ENCODE data around the gene CHSY3.
"Not testable (repeated sequence)": the region's sequence is repeated elsewhere in the genome, so short reads cannot be mapped to it uniquely, and the experiment has no call there.

Gene CHSY3

DNA sequence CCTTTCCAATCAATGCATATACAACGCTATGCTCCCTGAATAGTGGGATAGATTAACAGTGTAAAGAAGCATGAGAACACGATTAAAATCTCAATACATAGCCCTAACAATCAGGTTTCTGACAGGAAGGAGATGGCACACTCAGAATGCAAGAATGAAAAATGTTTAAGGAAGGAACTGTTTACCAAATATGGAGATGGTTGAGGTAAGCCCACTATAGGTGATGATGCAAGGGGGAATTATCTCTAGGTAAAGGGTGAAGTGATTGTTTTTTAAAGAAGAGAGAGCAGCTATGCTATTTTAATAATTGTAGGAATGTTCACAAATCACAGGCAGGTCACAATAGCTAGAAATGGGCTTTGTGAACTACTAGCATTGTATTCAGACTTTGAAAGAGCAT lies 302.4 kb downstream of the CHSY3 start:
- Histone ChIP-seq H3K27me3 (ENCODE audit: insufficient read depth, low read depth) (no peaks in the 10 kb centered on the region), H3K27ac (no peak overlapping the region), H3K4me2 (no peak overlapping the region), H3K9ac (no peak overlapping the region), H3K4me3 (IDR thresholded peaks at IDR 0.05; ENCODE audit: insufficient read depth, low read depth, low read length) (no peak overlapping the region), H4K20me1 (ENCODE audit: insufficient read depth) (no peaks in the 10 kb centered on the region), H3K4me1 (ENCODE audit: low read depth, poor library complexity, severe bottlenecking) (no peaks in the 10 kb centered on the region), H2AFZ (ENCODE audit: low read depth) (no peak overlapping the region), H3K79me2 (ENCODE audit: insufficient read depth, low read depth) (no peaks in the 10 kb centered on the region), H3K36me3 (ENCODE audit: insufficient read depth) (no peaks in the 10 kb centered on the region)
- TF ChIP-seq, protein P1, sequence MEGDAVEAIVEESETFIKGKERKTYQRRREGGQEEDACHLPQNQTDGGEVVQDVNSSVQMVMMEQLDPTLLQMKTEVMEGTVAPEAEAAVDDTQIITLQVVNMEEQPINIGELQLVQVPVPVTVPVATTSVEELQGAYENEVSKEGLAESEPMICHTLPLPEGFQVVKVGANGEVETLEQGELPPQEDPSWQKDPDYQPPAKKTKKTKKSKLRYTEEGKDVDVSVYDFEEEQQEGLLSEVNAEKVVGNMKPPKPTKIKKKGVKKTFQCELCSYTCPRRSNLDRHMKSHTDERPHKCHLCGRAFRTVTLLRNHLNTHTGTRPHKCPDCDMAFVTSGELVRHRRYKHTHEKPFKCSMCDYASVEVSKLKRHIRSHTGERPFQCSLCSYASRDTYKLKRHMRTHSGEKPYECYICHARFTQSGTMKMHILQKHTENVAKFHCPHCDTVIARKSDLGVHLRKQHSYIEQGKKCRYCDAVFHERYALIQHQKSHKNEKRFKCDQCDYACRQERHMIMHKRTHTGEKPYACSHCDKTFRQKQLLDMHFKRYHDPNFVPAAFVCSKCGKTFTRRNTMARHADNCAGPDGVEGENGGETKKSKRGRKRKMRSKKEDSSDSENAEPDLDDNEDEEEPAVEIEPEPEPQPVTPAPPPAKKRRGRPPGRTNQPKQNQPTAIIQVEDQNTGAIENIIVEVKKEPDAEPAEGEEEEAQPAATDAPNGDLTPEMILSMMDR (conservative IDR thresholded peaks at IDR 0.05; ENCODE audit: low read depth, low read length), result no peak

DNA sequence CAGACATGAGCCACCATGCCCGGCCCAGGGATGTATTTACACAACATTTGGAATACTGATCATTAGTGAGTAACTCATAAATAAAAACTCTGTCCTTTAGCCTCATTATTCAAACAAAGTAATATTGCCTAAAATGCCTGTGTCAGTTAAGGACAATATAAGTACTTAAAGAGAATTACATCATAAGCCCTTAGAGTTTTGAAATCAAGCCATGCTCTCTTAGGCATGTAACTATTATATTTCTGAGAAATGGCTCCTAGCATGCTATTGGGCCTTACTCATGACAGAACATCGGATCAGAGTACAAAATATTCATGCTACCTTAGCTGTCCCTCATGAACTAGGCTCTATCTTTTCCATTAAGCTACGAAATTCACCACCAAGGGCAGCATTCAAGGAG lies 309.3 kb downstream of the CHSY3 start:
- H3K9ac ChIP-seq, result no peak overlapping the region
- no peaks in the 10 kb centered on the region for H3K79me2 ChIP-seq (ENCODE audit: insufficient read depth, low read depth)
- no peak overlapping the region for H3K4me2 ChIP-seq
- H3K4me3 ChIP-seq (IDR thresholded peaks at IDR 0.05; ENCODE audit: insufficient read depth, low read depth, low read length), result no peak overlapping the region
- H3K27me3 ChIP-seq (ENCODE audit: insufficient read depth, low read depth), result no peaks in the 10 kb centered on the region
- no peaks in the 10 kb centered on the region for H3K4me1 ChIP-seq (ENCODE audit: low read depth, poor library complexity, severe bottlenecking)
- no peak overlapping the region for H2AFZ ChIP-seq (ENCODE audit: low read depth)
- TF ChIP-seq, protein P1 (conservative IDR thresholded peaks at IDR 0.05; ENCODE audit: low read depth, low read length), result no peak
- no peaks in the 10 kb centered on the region for H4K20me1 ChIP-seq (ENCODE audit: insufficient read depth)
- H3K27ac ChIP-seq, result no peak overlapping the region
- no peaks in the 10 kb centered on the region for H3K36me3 ChIP-seq (ENCODE audit: insufficient read depth)

DNA sequence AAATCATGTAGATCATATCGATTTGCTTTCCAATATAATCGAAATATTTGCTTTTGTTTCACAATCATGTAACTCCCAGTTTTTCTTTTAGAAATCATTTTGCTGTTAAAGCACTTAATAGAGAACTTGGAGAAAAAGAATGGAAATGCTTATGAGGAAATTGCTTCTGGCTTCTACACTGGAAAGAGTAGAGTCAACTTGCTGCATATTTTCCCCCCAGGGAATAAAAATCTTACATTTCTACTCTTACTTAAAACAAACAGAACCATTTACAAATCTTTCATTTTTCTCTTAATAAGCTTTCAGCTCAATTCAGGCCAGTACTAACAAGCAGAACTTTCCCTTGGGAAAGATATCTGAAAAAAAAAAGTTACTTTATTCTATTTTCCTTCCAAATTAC lies 312.0 kb downstream of the CHSY3 start:
- H3K27me3 ChIP-seq (ENCODE audit: insufficient read depth, low read depth), result no peaks in the 10 kb centered on the region
- H3K27ac ChIP-seq, result no peak overlapping the region
- TF ChIP-seq, protein P1 (conservative IDR thresholded peaks at IDR 0.05; ENCODE audit: low read depth, low read length), result no peak
- H2AFZ ChIP-seq (ENCODE audit: low read depth), result no peak overlapping the region
- H3K4me3 ChIP-seq (IDR thresholded peaks at IDR 0.05; ENCODE audit: insufficient read depth, low read depth, low read length), result no peak overlapping the region
- no peak overlapping the region for H3K9ac ChIP-seq
- no peak overlapping the region for H3K4me2 ChIP-seq
- H3K4me1 ChIP-seq (ENCODE audit: low read depth, poor library complexity, severe bottlenecking), result no peaks in the 10 kb centered on the region
- H3K36me3 ChIP-seq (ENCODE audit: insufficient read depth), result no peaks in the 10 kb centered on the region
- H3K79me2 ChIP-seq (ENCODE audit: insufficient read depth, low read depth), result no peaks in the 10 kb centered on the region
- H4K20me1 ChIP-seq (ENCODE audit: insufficient read depth), result no peaks in the 10 kb centered on the region

DNA sequence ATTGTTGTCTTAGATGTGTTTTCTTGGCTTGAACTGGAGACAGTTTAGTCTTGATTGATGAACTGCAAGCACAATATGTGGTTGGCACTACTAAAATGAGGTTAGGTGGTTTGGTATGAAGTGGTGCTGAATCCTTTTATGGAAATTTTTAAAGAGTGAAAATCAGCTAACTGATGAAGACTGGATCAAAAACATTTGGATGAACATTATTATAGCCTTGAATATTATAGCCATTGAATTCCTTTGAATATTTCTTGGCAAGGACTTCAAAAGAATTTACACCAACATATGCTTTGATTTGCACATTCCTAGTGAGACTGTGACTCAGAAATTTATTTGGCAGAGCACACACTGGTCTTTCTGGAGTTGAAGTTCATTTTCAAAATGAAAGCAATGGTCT lies 318.3 kb downstream of the CHSY3 start:
- H2AFZ ChIP-seq (ENCODE audit: low read depth), result no peak overlapping the region
- H3K4me2 ChIP-seq, result no peak overlapping the region
- no peak overlapping the region for H3K9ac ChIP-seq
- H3K36me3 ChIP-seq (ENCODE audit: insufficient read depth), result no peaks in the 10 kb centered on the region
- H3K79me2 ChIP-seq (ENCODE audit: insufficient read depth, low read depth), result no peaks in the 10 kb centered on the region
- H4K20me1 ChIP-seq (ENCODE audit: insufficient read depth), result no peaks in the 10 kb centered on the region
- no peak overlapping the region for H3K27ac ChIP-seq
- no peaks in the 10 kb centered on the region for H3K27me3 ChIP-seq (ENCODE audit: insufficient read depth, low read depth)
- H3K4me1 ChIP-seq (ENCODE audit: low read depth, poor library complexity, severe bottlenecking), result no peaks in the 10 kb centered on the region
- H3K4me3 ChIP-seq (IDR thresholded peaks at IDR 0.05; ENCODE audit: insufficient read depth, low read depth, low read length), result no peak overlapping the region
- TF ChIP-seq, protein P1 (conservative IDR thresholded peaks at IDR 0.05; ENCODE audit: low read depth, low read length), result no peak

DNA sequence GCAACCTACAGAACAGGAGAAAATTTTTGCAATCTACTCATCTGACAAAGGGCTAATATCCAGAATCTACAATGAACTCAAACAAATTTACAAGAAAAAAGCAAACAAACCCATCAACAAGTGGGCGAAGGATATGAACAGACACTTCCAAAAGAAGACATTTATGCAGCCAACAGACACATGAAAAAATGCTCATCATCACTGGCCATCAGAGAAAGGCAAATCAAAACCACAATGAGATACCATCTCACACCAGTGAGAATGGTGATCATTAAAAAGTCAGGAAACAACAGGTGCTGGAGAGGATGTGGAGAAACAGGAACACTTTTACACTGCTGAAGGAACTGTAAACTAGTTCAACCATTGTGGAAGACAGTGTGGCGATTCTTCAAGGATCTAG lies 322.3 kb downstream of the CHSY3 start:
- H2AFZ ChIP-seq (ENCODE audit: low read depth); H3K27ac ChIP-seq; H3K4me1 ChIP-seq (ENCODE audit: low read depth, poor library complexity, severe bottlenecking); H3K36me3 ChIP-seq (ENCODE audit: insufficient read depth); H3K27me3 ChIP-seq (ENCODE audit: insufficient read depth, low read depth); H3K79me2 ChIP-seq (ENCODE audit: insufficient read depth, low read depth); H3K4me3 ChIP-seq (IDR thresholded peaks at IDR 0.05; ENCODE audit: insufficient read depth, low read depth, low read length); H3K9ac ChIP-seq; H4K20me1 ChIP-seq (ENCODE audit: insufficient read depth); H3K4me2 ChIP-seq: not testable (repeated sequence)

Measured in KMS-11 (cell line).